Measurements from ENCODE around the gene GPR6.

Gene GPR6

GRCh38 chr6:110002676-110003075, 24.6 kb downstream of the GPR6 start:
- DNase-seq, result no peak

GRCh38 chr6:110013386-110013785, 35.3 kb downstream of the GPR6 start:
- no peak for DNase-seq

- no peak for DNase-seq
Observed at GRCh38 chr6:110015206-110015605, 37.1 kb downstream of the GPR6 start.

- DNase-seq, result no peak
Observed at GRCh38 chr6:110017306-110017705, 39.2 kb downstream of the GPR6 start.

- DNase-seq, result no peak
Observed at GRCh38 chr6:110017946-110018345, 39.8 kb downstream of the GPR6 start.

GRCh38 chr6:110018486-110018885, 40.4 kb downstream of the GPR6 start:
- DNase-seq, result no peak

- no peak for DNase-seq
Observed at GRCh38 chr6:110020888-110021287, 42.8 kb downstream of the GPR6 start.

GRCh38 chr6:110029144-110029543, 51.0 kb downstream of the GPR6 start:
- DNase-seq, result no peak

All from CD4-positive, alpha-beta T cell treated with Interferon gamma for 1 hour (primary cell).